Adrenal gland (tissue), 12 donors: ENCODE data around the gene CBLN3. TPM values are rescaled to one million over a fixed set of nuclear protein-coding genes. Genes with fewer than 3 reads are reported as not detected.

ENCODE experiments used
- DNase-seq, 7 donors: peaks; one replicate each; pipeline ENCODE4 v3.0.0-alpha.2; 2019 to 2020
- H3K27ac ChIP-seq, 5 donors: fragments of 200-600 bp; sonication (generic) in 4 of 5; 1 replicate in 3 of 5; 2 replicates in 2 of 5; pipeline versions ENCODE4 v1.5.1 to v1.8.0; 2016 to 2020; ENCODE audit warnings: mild to moderate bottlenecking in 1 of 5
- H3K27me3 ChIP-seq: fragments of 200-600 bp; 2 replicates; pipeline ENCODE4 v1.8.0; 2021
- H3K36me3 ChIP-seq, 2 donors: fragments of 200-600 bp; replicated peaks in 1 of 2; 1 replicate in 1 of 2; 2 replicates in 1 of 2; pipeline versions ENCODE4 v1.5.1 to v1.8.0; 2018 to 2022
- H3K4me1 ChIP-seq, 2 donors: fragments of 200-600 bp; replicated peaks in 1 of 2; 1 replicate in 1 of 2; 2 replicates in 1 of 2; pipeline versions ENCODE4 v1.5.1 to v1.8.0; 2018 to 2021
- H3K4me3 ChIP-seq, 4 donors: fragments of 200-600 bp; sonication (generic) in 3 of 4; one replicate each; pipeline ENCODE4 v1.5.1; 2016 to 2018
- H3K9me3 ChIP-seq, 3 donors: fragments of 200-600 bp; sonication (generic) in 1 of 3; replicated peaks in 1 of 3; 1 replicate in 2 of 3; 2 replicates in 1 of 3; pipeline versions ENCODE4 v1.5.1 to v1.8.0; 2016 to 2021
- POLR2A ChIP-seq, 2 donors: fragments of 450-650 bp; IDR thresholded peaks; one replicate each; pipeline ENCODE4 v1.6.1; 2017; ENCODE audit warnings: antibody characterized with exemption in 2 of 2, mild to moderate bottlenecking in 2 of 2, moderate library complexity in 1 of 2
- WGBS, 4 donors: extraction: QIAGEN DNeasy Blood & Tissue Kit in 2 of 4; methylation state at CpG; one replicate each; pipeline versions ENCODE4 v1.1.5 to v1.1.7; 2013 to 2017; 5-methylcytosine and 5-hydroxymethylcytosine counted together
- intact Hi-C, 2 donors: fragments of 100-400 bp; cut with DNase I; formaldehyde crosslinking; loops; one replicate each; pipeline versions ENCODE4 v1.14.1 to v1.15.0; 2022 to 2023
- polyA plus RNA-seq, 3 donors: library from polyadenylated mRNA; stranded (reverse); fragments of 200-250 nt in 2 of 3; fragments of 350-450 nt in 1 of 3; fragmentation: Illumina TruSeq in 1 of 3; extraction: RNeasy Lipid Tissue Mini Kit (QIAGEN cat#74804) in 1 of 3; gene quantifications; one replicate each; pipeline ENCODE4 v1.2.3, GENCODE V29; 2013 to 2014
- total RNA-seq, 9 donors: library from RNA; depleted of rRNA in 4 of 9; stranded (reverse); fragments of >200 nt in 4 of 9; fragments of 120-200 nt in 1 of 9; fragmentation: NEBNext Ultra II Directional in 1 of 9; extraction: Animal tissue kit (Norgen Biotek cat#: 25700) in 1 of 9; gene quantifications; one replicate each; pipeline versions ENCODE4 v1.1.0 to v1.2.4, GENCODE V29; 2013 to 2023
- TF ChIP-seq, protein P1 (sequence below), 6 experiments: fragments of 450-650 bp in 4 of 6; fragments of 200-600 bp in 2 of 6; sonication (generic) in 1 of 6; IDR thresholded peaks; 1 replicate in 5 of 6; 2 replicates in 1 of 6; pipeline versions ENCODE4 v1.5.1 to v1.8.0; 2016 to 2021; ENCODE audit warnings: antibody characterized with exemption in 6 of 6, mild to moderate bottlenecking in 2 of 6, moderate library complexity in 1 of 6
- donor health status: healthy with polysubstance abuse.
- donor health status: Bipolar disorder and iron deficiency.
- donor health status: DM: yes; HTN: yes; CAD: no.
- donor health status: DM: no; HTN: no; CAD: no.
- donor health status: DM: no; HTN: no; CAD: no.
- donor health status: DM: yes; HTN: yes; CAD: no.

The CBLN3 gene
- total and polyA plus RNA-seq, 12 donors: 3.9 to 43.6 (median 11.9) TPM

DNA sequence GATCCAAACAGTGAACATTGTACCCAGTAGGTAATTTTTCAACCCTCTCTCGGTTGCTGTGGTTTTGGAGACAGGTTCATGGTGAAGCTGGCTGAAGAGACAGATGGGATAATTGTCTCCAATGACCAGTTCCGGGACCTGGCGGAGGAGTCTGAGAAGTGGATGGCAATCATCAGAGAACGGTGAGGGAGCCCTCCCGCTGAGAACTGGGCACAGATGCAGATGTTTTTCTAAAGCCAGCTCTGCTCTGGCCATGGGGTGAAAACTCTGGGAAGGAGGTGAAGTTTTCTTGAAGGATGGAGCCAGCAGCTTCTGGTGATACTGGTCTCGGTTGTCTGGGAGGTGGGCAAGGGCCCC lies 6.5 kb upstream of the CBLN3 start:
- Histone ChIP-seq H3K27me3 (no peaks in the 10 kb centered on the region), H3K36me3 (peaks cover 0 to 69% of the 10 kb centered on the region in 2 donors), H3K27ac (peak overlapping the region in 4 of 5 donors; percentile 65 to 89 (median 76)), H3K9me3 (no peaks in the 10 kb centered on the region), H3K4me1 (peaks cover 28 to 68% of the 10 kb centered on the region in 2 donors), H3K4me3 (no peak overlapping the region)
- intact Hi-C loops: no loop called here
- no peak for TF ChIP-seq POLR2A (IDR thresholded peaks at IDR 0.05)
- TF ChIP-seq, protein P1, sequence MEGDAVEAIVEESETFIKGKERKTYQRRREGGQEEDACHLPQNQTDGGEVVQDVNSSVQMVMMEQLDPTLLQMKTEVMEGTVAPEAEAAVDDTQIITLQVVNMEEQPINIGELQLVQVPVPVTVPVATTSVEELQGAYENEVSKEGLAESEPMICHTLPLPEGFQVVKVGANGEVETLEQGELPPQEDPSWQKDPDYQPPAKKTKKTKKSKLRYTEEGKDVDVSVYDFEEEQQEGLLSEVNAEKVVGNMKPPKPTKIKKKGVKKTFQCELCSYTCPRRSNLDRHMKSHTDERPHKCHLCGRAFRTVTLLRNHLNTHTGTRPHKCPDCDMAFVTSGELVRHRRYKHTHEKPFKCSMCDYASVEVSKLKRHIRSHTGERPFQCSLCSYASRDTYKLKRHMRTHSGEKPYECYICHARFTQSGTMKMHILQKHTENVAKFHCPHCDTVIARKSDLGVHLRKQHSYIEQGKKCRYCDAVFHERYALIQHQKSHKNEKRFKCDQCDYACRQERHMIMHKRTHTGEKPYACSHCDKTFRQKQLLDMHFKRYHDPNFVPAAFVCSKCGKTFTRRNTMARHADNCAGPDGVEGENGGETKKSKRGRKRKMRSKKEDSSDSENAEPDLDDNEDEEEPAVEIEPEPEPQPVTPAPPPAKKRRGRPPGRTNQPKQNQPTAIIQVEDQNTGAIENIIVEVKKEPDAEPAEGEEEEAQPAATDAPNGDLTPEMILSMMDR (IDR thresholded peaks at IDR 0.05): no peak
- 49 to 64% (median 58%) methylated on average over 6 of the region's 6 CpGs for WGBS, 4 donors
- DNase-seq: no peak

DNA sequence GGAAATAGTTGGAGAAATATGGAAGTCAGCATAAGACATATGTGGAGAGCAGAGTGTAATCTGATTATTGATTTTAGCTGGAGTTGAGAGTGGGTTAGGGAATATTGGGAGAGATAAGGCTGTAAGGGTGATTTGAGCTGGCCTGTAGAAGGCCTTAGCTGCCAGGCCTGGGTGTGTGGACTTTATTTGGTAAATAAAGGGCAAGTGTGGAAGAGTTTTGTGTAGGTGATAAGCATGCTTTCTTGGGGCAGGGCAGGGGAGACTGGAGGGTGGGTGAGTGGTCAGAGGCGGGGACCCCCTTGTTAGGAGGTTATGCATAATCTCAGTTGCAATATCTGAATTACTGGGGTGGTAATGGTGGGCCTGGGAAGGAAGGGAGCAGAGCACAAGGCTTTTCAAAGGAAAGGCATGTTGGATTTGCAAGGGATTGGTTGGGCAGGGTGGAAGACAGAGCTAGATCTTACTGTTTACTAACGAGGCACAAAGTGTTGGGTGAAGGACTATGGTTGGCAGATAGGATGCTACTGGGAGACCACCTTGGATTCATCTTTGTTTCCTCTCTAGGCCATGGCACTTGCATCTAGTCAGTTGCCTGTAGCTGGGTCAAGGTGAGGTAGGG lies 5.8 kb upstream of the CBLN3 start:
- TF ChIP-seq POLR2A (IDR thresholded peaks at IDR 0.05): no peak
- TF ChIP-seq, protein P1 (IDR thresholded peaks at IDR 0.05): no peak
- intact Hi-C loops: no loop called here
- Histone ChIP-seq H3K27me3 (no peaks in the 10 kb centered on the region), H3K27ac (peak overlapping the region in 3 of 5 donors; percentile 16 to 81 (median 46)), H3K9me3 (no peaks in the 10 kb centered on the region), H3K36me3 (peaks cover 0 to 68% of the 10 kb centered on the region in 2 donors), H3K4me3 (no peak overlapping the region), H3K4me1 (peaks cover 28 to 65% of the 10 kb centered on the region in 2 donors)
- WGBS, 4 donors: 67 to 83% (median 76%) methylated on average over 2 of the region's 2 CpGs
- DNase-seq: no peak

DNA sequence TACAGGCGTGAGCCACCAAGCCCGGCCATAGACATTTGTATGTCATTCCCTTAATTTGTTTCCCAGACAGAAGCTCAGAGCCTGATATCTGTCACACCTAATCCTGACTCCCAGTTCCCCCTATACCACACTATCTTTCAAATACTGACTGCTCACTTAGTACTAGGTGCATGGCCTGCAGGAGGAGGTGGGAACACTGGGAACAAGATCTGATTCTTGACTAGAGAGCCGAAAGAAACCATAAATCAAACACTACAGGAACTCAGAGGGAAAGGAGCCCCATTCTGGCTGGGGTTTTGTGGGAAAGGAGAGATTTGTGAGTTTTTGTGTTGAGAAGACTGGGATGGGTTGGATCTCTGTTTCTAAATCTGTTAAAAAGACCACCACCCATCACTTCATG lies 5.2 kb upstream of the CBLN3 start:
- Histone ChIP-seq H3K4me3 (no peak overlapping the region), H3K27me3 (no peaks in the 10 kb centered on the region), H3K4me1 (peaks cover 22 to 58% of the 10 kb centered on the region in 2 donors), H3K36me3 (peaks cover 0 to 62% of the 10 kb centered on the region in 2 donors), H3K9me3 (no peaks in the 10 kb centered on the region), H3K27ac (peak overlapping the region in 3 of 5 donors; percentile 16 to 46 (median 31))
- no peak for DNase-seq
- no peak for TF ChIP-seq POLR2A (IDR thresholded peaks at IDR 0.05)
- TF ChIP-seq, protein P1 (IDR thresholded peaks at IDR 0.05): no peak
- 64 to 78% (median 73%) methylated on average over 3 of the region's 3 CpGs for WGBS, 4 donors
- intact Hi-C loops: loop anchor here (5.0 kb wide), 2 partner anchors 67 to 102 kb away; partner anchors contain the start of gene NFATC4 (in 2 of the 2)

DNA sequence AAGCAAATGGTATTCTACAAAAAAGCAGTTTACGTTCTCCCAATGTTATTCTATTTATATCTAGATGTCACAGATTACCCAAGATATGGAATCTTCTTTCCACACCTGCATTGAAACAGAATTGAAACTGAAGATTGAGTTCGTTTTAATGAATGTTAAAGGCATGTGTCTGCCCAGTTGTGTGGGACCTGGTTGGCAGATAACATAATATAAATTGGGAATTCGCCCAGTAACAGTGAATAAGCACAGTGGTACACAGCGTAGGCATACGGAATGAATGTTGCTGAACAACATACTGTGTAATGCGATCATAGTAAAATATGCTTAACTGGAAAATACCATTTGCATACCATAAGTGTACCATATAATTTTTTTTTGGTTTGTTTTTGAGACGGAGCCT lies 4.6 kb upstream of the CBLN3 start:
- H3K4me1 ChIP-seq: peaks cover 28 to 58% of the 10 kb centered on the region in 2 donors
- no peak overlapping the region for H3K27ac ChIP-seq
- no peak for TF ChIP-seq POLR2A (IDR thresholded peaks at IDR 0.05)
- TF ChIP-seq, protein P1 (IDR thresholded peaks at IDR 0.05): no peak
- no peak for DNase-seq
- H3K27me3 ChIP-seq: no peaks in the 10 kb centered on the region
- H3K36me3 ChIP-seq: peaks cover 0 to 57% of the 10 kb centered on the region in 2 donors
- no peak overlapping the region for H3K4me3 ChIP-seq
- WGBS, 4 donors: 78 to 84% (median 83%) methylated on average over 7 of the region's 7 CpGs
- H3K9me3 ChIP-seq: no peaks in the 10 kb centered on the region
- intact Hi-C loops: loop anchor here (5.0 kb wide), 2 partner anchors 67 to 102 kb away; partner anchors contain the start of gene NFATC4 (in 2 of the 2)
